SHP77 (cell line): ENCODE measurements around the gene AAMDC.
A peak's percentile ranks its signal among the peaks of the same experiment; 100 is the strongest.
"Not testable (repeated sequence)": the region's sequence is repeated elsewhere in the genome, so short reads cannot be mapped to it uniquely, and the experiment has no call there.

Source experiments
- DNase-seq, 2 experiments: peaks; one replicate each; lab custom pipeline; 2025; lab: John Stamatoyannopoulos, UW

Gene AAMDC

GRCh38 chr11:77821349-77821851 lies 456 bp downstream of the AAMDC start:
- peak; percentile 10 to 26 for DNase-seq

DNA sequence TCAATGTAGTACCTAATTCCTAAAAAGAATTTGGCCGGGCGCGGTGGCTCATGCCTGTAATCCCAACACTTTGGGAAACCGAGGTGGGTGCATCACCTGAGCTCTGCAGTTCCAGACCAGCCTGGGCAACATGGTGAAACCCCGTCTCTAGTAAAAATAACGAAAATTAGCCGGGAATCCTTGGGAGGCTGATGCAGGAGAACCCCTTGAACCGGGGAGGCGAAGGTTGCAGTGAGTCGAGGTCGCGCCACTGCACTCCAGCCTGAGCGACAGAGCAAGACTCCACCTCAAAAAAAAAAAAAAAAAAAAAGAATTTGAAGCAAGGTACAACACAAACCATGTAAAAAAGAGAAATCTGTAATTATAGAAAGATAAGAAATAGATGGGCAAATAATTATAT lies 1.2 kb downstream of the AAMDC start:
- DNase-seq, result not testable (repeated sequence)

GRCh38 chr11:77823775-77824174 lies 2.8 kb downstream of the AAMDC start:
- no peak for DNase-seq

GRCh38 chr11:77828926-77829325 lies 8.0 kb downstream of the AAMDC start:
- no peak for DNase-seq

DNA sequence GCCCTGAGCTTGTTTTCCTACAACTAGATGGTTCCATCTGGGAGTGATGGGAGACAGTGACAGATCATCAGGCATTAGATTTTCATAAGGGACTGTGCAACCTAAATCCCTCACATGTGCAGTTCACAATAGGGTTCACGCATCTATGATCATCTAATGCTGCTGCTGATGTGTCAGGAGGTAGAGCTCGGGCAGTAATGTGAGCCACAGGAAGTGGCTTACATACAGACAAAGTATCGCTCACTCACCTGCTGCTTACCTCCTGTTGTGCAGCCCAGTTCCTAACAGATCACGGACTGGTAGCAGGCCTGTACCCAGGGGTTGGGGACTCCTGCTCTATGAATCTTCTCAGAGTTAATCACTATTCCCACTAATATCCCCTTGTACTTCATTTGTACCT lies 12.4 kb downstream of the AAMDC start:
- no peak for DNase-seq

GRCh38 chr11:77842441-77843121 lies 21.6 kb downstream of the AAMDC start:
- no peak for DNase-seq

GRCh38 chr11:77843700-77844099 lies 22.8 kb downstream of the AAMDC start:
- not testable (repeated sequence) for DNase-seq

- no peak for DNase-seq
Observed at GRCh38 chr11:77851503-77851902, 30.6 kb downstream of the AAMDC start.

- DNase-seq, result no peak
Observed at GRCh38 chr11:77854838-77855237, 33.9 kb downstream of the AAMDC start.

- DNase-seq, result not testable (repeated sequence)
Observed at GRCh38 chr11:77857906-77858457, 37.0 kb downstream of the AAMDC start.

GRCh38 chr11:77861444-77861843 lies 40.5 kb downstream of the AAMDC start:
- not testable (repeated sequence) for DNase-seq

DNA sequence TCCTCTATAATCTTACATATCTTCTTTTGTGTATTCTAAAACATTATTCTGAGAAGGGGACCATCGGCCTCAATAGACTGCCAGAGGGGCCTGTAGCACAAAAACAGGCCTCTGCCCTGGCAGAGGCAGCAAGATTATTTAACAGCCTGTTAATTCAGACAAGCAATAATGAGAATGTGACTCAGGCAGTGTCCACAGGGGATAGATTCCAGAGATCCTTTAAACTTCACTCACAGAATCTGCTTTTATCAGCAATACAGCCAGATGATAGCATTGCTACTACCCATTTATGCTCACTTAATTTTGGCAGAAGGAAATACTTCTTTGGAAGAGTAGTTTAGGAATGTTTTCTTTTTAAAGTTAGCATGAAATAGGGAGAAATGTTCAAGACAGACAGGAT lies 44.9 kb downstream of the AAMDC start:
- no peak for DNase-seq

DNA sequence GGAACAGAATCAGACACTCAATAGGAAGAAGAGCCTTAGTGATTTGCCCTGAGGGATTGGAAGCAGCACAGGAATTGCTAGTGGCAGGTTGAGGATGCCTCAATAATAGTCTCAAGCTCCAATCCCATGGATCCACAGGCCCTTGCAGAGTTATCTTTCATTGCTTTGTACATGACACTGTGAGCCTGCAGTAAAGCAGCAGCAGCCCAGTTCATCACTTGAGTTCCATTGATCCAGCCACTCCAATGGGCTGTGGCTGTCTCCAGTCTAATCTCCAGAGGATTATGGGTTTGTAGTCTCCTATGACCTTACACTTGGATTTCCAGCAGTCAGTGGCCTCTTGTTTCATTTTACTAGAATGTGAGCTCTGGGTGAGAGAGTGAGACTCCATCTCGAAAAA lies 45.4 kb downstream of the AAMDC start:
- no peak for DNase-seq

- DNase-seq, result no peak
Observed at GRCh38 chr11:77868744-77869143, 47.8 kb downstream of the AAMDC start.

GRCh38 chr11:77871855-77872254 lies 50.9 kb downstream of the AAMDC start:
- no peak for DNase-seq

- DNase-seq, result no peak
Observed at GRCh38 chr11:77873345-77873744, 52.4 kb downstream of the AAMDC start.

- DNase-seq, result no peak
Observed at GRCh38 chr11:77874206-77874605, 53.3 kb downstream of the AAMDC start.

DNA sequence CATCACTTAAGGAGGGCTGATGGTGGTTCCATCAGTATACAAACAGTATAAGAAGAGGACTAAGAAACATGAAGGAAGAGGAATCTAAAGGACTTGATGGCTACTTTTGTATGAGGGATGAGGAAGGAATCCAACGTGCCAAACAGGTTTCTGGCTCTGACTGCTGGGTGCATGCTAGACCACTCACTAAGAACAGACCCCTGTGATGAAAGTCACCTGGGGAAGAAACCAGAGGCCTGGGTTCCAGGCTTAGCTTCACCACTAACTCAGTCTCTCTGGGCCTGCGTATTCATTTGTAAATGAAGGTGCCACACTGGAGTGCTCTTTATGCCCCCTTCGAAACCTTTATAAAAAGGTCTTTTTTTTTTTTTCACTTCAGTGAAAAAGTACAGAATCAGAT lies 55.1 kb downstream of the AAMDC start:
- no peak for DNase-seq

DNA sequence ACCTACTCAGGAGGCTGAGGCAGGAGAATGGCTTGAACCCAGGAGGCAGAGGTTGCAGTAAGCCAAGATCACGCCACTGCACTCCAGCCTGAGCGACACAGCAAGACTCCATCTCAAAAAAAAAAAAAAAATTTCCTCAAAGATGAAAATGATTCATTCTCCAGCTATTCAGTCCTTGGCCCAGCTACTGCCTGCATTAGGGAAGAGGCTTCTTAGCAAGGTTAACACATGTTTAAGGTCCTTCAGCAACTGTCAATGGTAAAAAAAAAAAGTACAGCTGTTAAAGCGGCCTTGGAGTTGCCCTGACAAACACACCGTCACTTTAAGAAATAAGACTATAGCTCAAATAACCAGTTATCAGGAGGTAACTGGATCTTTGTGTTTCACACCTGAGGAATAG lies 57.3 kb downstream of the AAMDC start:
- DNase-seq, result not testable (repeated sequence)

- DNase-seq, result no peak
Observed at GRCh38 chr11:77879218-77879617, 58.3 kb downstream of the AAMDC start.

DNA sequence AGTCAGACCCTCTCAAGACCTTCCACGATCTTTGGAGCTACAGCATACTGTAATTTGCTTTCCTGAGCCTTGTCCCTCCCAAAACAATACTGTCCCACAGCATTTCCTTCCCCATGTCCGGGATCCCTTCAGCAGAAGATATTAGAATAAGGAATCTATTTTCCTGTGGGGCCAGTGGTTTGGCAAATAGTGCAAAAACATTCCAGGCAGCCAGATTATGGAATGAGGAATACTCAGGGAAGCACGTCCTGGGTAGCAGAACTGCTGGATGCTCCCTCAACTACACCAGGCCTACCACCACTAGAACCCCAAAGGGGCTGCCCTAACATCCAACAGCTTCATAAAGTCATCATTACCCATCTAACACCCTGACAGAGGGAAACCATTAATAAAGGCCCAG lies 61.5 kb downstream of the AAMDC start:
- DNase-seq, result no peak

GRCh38 chr11:77883775-77884174 lies 62.8 kb downstream of the AAMDC start:
- no peak for DNase-seq

DNA sequence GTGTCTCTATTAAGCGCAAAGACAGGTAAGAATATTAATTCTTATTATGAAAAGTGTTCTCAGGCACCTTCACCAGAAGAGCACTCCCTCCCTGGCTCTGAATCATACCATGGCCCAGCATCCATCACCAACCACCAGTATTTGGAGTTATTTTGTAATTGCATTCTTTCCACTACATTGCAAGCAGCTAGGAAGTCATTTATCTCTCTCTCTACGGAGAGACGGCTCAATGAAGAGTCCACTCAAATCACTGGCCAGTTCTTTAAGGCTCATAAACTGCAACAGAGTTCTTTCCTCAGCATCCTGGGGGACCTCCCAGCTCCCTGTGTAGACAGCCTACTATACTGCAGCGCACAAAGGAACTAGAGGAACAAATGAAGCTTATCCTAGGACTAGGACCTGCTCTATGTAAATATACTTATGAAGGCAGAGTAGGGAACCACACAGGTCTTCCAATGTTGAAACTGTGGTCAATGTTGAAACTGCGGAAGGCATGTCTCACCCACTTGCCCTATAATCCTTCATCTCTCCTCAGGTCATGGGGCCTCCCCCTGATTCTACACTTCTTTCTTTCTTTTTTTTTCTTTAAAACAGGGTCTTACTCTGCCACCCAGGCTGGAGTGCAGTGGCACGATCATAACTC lies 63.4 kb downstream of the AAMDC start:
- no peak for DNase-seq
